ENCODE data around the gene NRROS.
"Not testable (repeated sequence)": the region's sequence is repeated elsewhere in the genome, so short reads cannot be mapped to it uniquely, and the experiment has no call there.

NRROS gene

DNA sequence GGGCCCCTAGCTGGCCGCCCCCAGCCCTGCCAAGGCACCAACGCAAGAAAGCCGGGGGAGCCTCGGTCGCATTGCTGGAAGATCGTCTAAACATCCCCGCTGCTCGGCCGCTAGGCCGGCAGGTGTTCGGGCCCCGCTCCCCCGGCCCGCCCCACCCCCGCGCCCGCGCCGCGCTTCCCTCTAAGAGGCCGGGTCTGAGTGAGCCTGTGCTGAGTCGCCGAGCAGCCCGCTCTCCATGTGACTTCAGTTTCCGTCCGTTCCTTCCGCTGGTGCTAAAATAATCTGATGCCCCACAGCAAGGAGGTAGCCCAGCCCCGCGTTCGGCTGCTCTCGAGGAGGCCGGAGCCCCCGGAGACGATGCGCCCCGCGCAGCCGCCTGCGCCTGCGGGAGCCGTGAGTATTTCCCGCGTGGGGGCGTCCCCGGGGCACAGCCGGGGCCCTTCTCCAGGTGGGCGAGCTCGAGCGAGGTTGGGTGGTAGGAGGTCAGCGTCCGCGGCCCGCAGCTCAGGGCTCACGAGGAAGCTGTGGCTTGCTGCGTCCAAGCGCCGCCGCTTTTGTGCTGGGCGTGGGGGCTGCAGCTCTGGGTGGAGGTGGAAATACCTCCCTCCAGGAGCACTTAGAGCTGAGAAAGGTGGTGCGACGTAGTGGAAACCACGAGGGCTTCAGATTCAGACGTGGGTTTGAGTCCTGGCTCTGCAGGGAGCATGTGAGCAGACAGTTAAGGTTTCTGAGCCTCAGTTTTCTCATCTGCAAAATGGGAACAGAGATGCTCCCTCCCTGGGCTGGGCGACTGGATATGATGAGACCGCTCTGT lies at the start of gene NRROS:
TSS of gene NRROS (plus strand) at position 212 of the 814 bp plus-strand sequence. CDS start 14,846 bp downstream, outside the sequence.
- Mint-ChIP-seq H3K27me3 (no peaks in the 10 kb centered on the region), H3K36me3 (ENCODE audit: insufficient read depth) (peaks cover 9% of the 10 kb centered on the region), H3K4me3 (peak within 1 kb of the TSS; percentile 92), H3K27ac (ENCODE audit: low read depth) (peak within 1 kb of the TSS; percentile 91), H3K9me3 (no peaks in the 10 kb centered on the region), H3K4me1 (peaks cover 77% of the 10 kb centered on the region)
- DNase-seq (ENCODE audit: low spot score in 2 of 2) (peak; percentile 36 to 43), ATAC-seq (replicated peaks; ENCODE audit: extremely low read depth, poor library complexity, severe bottlenecking) (peak; percentile 55)

- H3K27ac Mint-ChIP-seq (ENCODE audit: low read depth), result no peak overlapping the region
- H3K4me3 Mint-ChIP-seq, result no peak overlapping the region
- DNase-seq (ENCODE audit: low spot score in 2 of 2) (no peak), ATAC-seq (replicated peaks; ENCODE audit: extremely low read depth, poor library complexity, severe bottlenecking) (no peak)
- H3K36me3 Mint-ChIP-seq (ENCODE audit: insufficient read depth), result peaks cover 5% of the 10 kb centered on the region
- no peaks in the 10 kb centered on the region for H3K27me3 Mint-ChIP-seq
- H3K4me1 Mint-ChIP-seq, result no peaks in the 10 kb centered on the region
- no peaks in the 10 kb centered on the region for H3K9me3 Mint-ChIP-seq
Measured at GRCh38 chr3:196590279-196590678, 49.2 kb upstream of the NRROS start.

DNA sequence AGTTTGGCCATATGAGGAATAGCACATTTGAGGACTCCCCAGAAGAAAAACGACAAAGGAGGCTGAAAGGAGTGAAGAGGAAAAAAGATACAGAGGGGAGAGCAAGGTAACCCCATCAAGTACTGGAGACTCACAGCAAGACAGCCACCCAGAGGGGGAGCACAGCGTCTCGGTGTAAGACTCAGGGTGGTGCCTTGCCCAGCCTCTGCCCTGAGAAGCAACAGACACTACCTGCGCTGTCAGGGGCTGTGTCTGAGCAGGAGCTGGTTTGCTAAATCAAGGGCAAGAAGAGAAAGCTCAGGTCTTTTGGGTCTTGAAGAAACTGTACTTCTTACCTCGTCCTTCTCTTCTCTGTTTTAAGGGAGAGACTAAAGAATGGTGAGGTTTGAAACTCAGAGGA lies 43.1 kb upstream of the NRROS start:
- Mint-ChIP-seq H3K36me3 (ENCODE audit: insufficient read depth) (no peaks in the 10 kb centered on the region), H3K4me3 (no peak overlapping the region)
- ATAC-seq (replicated peaks; ENCODE audit: extremely low read depth, poor library complexity, severe bottlenecking), result no peak

GRCh38 chr3:196597971-196598733 lies 41.3 kb upstream of the NRROS start:
- DNase-seq (ENCODE audit: low spot score in 2 of 2); H3K36me3 Mint-ChIP-seq (ENCODE audit: insufficient read depth); ATAC-seq (replicated peaks; ENCODE audit: extremely low read depth, poor library complexity, severe bottlenecking); H3K27ac Mint-ChIP-seq (ENCODE audit: low read depth); H3K4me1 Mint-ChIP-seq; H3K4me3 Mint-ChIP-seq; H3K9me3 Mint-ChIP-seq: not testable (repeated sequence)
- peaks cover 11% of the 10 kb centered on the region for H3K27me3 Mint-ChIP-seq

More for the DNA sequence above, 43.1 kb upstream of the NRROS start:
- Mint-ChIP-seq H3K27me3 (peaks cover 11% of the 10 kb centered on the region), H3K27ac (ENCODE audit: low read depth) (peak overlapping the region; percentile 36), H3K4me1 (no peaks in the 10 kb centered on the region), H3K9me3 (no peaks in the 10 kb centered on the region)
- DNase-seq (ENCODE audit: low spot score in 2 of 2), result no peak

- Mint-ChIP-seq H3K36me3 (ENCODE audit: insufficient read depth) (no peaks in the 10 kb centered on the region), H3K27me3 (peaks cover 11% of the 10 kb centered on the region), H3K27ac (ENCODE audit: low read depth) (no peak overlapping the region), H3K4me3 (no peak overlapping the region), H3K4me1 (no peaks in the 10 kb centered on the region), H3K9me3 (no peaks in the 10 kb centered on the region)
- no peak for DNase-seq (ENCODE audit: low spot score in 2 of 2)
- ATAC-seq (replicated peaks; ENCODE audit: extremely low read depth, poor library complexity, severe bottlenecking), result no peak
Measured at GRCh38 chr3:196599734-196600128, 39.8 kb upstream of the NRROS start.

DNA sequence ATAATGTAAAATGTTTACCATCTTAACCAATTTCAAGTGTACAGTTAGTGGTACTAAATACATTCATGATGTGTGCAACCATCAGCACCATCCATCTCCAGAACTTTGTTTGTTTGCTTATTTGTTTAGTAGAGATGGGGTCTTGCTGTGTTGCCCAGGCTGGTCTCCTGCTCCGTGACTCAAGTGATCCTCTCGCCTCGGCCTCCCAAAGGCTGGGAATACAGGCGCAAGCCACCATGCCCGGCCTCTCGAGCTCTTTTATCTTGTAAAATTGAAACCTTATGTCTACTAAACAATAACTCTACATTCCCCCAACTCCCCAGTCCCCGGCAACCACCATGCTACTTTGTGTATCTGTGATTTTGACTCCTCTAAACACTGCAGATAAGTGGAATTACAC lies 39.1 kb upstream of the NRROS start:
- no peak overlapping the region for H3K4me3 Mint-ChIP-seq
- ATAC-seq (replicated peaks; ENCODE audit: extremely low read depth, poor library complexity, severe bottlenecking), result no peak

GRCh38 chr3:196602673-196603072 lies 36.8 kb upstream of the NRROS start:
- no peak for DNase-seq (ENCODE audit: low spot score in 2 of 2)
- no peaks in the 10 kb centered on the region for H3K9me3 Mint-ChIP-seq
- ATAC-seq (replicated peaks; ENCODE audit: extremely low read depth, poor library complexity, severe bottlenecking), result no peak
- no peak overlapping the region for H3K4me3 Mint-ChIP-seq
- H3K27me3 Mint-ChIP-seq, result no peaks in the 10 kb centered on the region
- no peak overlapping the region for H3K27ac Mint-ChIP-seq (ENCODE audit: low read depth)
- H3K36me3 Mint-ChIP-seq (ENCODE audit: insufficient read depth), result no peaks in the 10 kb centered on the region
- H3K4me1 Mint-ChIP-seq, result no peaks in the 10 kb centered on the region

More for the DNA sequence above, 39.1 kb upstream of the NRROS start:
- H3K27ac Mint-ChIP-seq (ENCODE audit: low read depth), result no peak overlapping the region
- H3K4me1 Mint-ChIP-seq, result no peaks in the 10 kb centered on the region
- peaks cover 11% of the 10 kb centered on the region for H3K27me3 Mint-ChIP-seq
- no peaks in the 10 kb centered on the region for H3K9me3 Mint-ChIP-seq
- DNase-seq (ENCODE audit: low spot score in 2 of 2), result no peak
- no peaks in the 10 kb centered on the region for H3K36me3 Mint-ChIP-seq (ENCODE audit: insufficient read depth)

GRCh38 chr3:196603683-196604082 lies 35.8 kb upstream of the NRROS start:
- H3K27ac Mint-ChIP-seq (ENCODE audit: low read depth), result no peak overlapping the region
- no peak overlapping the region for H3K4me3 Mint-ChIP-seq
- ATAC-seq (replicated peaks; ENCODE audit: extremely low read depth, poor library complexity, severe bottlenecking) (no peak), DNase-seq (ENCODE audit: low spot score in 2 of 2) (no peak)
- H3K9me3 Mint-ChIP-seq, result no peaks in the 10 kb centered on the region
- H3K36me3 Mint-ChIP-seq (ENCODE audit: insufficient read depth), result no peaks in the 10 kb centered on the region
- H3K4me1 Mint-ChIP-seq, result peaks cover 2% of the 10 kb centered on the region
- H3K27me3 Mint-ChIP-seq, result no peaks in the 10 kb centered on the region

DNA sequence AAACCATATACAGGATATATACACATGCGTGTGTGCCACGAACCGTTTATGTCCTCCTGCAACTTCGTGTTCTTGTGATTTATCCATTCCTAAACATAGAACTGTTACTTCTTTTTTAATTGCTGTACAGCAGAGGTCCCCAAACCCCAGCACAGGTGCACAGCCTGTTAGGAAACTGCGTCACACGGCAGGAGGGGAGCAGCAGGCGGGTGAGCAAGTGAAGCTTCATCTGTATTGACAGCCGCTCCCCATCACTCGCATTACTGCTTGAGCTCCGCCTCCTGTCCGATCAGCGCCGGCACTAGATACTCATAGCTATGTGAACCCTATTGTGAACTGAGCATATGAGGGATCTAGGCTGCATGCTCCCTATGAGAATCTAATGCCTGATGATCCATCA lies 34.9 kb upstream of the NRROS start:
- Mint-ChIP-seq H3K36me3 (ENCODE audit: insufficient read depth) (no peaks in the 10 kb centered on the region), H3K4me3 (no peak overlapping the region)

DNA sequence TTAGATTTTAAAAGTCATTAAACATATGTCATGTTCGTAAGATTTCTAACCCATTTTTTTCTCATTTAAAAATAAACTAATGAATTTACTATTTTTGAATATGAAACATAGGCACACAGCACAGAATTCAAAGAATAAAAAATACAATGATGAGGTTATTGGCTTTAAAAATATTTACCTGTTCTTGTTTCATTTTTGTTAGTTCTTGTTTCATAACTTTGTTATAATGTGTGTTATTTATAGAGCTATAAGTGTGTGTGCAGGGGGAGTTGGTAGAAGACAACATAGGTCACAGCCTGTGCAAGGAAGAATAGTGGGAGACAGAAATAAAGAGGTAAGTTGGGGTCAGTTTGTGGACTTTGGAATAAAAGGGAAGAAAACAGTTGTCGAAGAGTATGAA lies 30.8 kb upstream of the NRROS start:
- Mint-ChIP-seq H3K36me3 (ENCODE audit: insufficient read depth) (peaks cover 1% of the 10 kb centered on the region), H3K4me1 (peaks cover 35% of the 10 kb centered on the region), H3K27me3 (no peaks in the 10 kb centered on the region), H3K27ac (ENCODE audit: low read depth) (peak overlapping the region; percentile 74), H3K4me3 (no peak overlapping the region), H3K9me3 (no peaks in the 10 kb centered on the region)
- ATAC-seq (replicated peaks; ENCODE audit: extremely low read depth, poor library complexity, severe bottlenecking) (no peak), DNase-seq (ENCODE audit: low spot score in 2 of 2) (no peak)

More for the DNA sequence above, 34.9 kb upstream of the NRROS start:
- no peak overlapping the region for H3K27ac Mint-ChIP-seq (ENCODE audit: low read depth)
- no peaks in the 10 kb centered on the region for H3K27me3 Mint-ChIP-seq
- H3K4me1 Mint-ChIP-seq, result peaks cover 10% of the 10 kb centered on the region
- H3K9me3 Mint-ChIP-seq, result no peaks in the 10 kb centered on the region
- DNase-seq (ENCODE audit: low spot score in 2 of 2) (no peak), ATAC-seq (replicated peaks; ENCODE audit: extremely low read depth, poor library complexity, severe bottlenecking) (peak; percentile 40)

- H3K27ac Mint-ChIP-seq (ENCODE audit: low read depth), result peak overlapping the region; percentile 74
- peaks cover 35% of the 10 kb centered on the region for H3K4me1 Mint-ChIP-seq
- DNase-seq (ENCODE audit: low spot score in 2 of 2) (peak; percentile 81 to 92), ATAC-seq (replicated peaks; ENCODE audit: extremely low read depth, poor library complexity, severe bottlenecking) (peak; percentile 94)
- H3K9me3 Mint-ChIP-seq, result no peaks in the 10 kb centered on the region
- peaks cover 1% of the 10 kb centered on the region for H3K36me3 Mint-ChIP-seq (ENCODE audit: insufficient read depth)
- no peaks in the 10 kb centered on the region for H3K27me3 Mint-ChIP-seq
- H3K4me3 Mint-ChIP-seq, result peak overlapping the region; percentile 57
Measured at GRCh38 chr3:196609343-196609775, 30.1 kb upstream of the NRROS start.

GRCh38 chr3:196609805-196610515 lies 29.5 kb upstream of the NRROS start:
- Mint-ChIP-seq H3K36me3 (ENCODE audit: insufficient read depth) (peaks cover 1% of the 10 kb centered on the region), H3K27me3 (no peaks in the 10 kb centered on the region), H3K27ac (ENCODE audit: low read depth) (peak overlapping the region; percentile 74), H3K4me1 (peaks cover 35% of the 10 kb centered on the region), H3K9me3 (no peaks in the 10 kb centered on the region), H3K4me3 (peak overlapping the region; percentile 57)
- peak; percentile 59 for ATAC-seq (replicated peaks; ENCODE audit: extremely low read depth, poor library complexity, severe bottlenecking)
- no peak for DNase-seq (ENCODE audit: low spot score in 2 of 2)
